ENCODE data around the gene SMIM7. TPM values are rescaled to one million over a fixed set of nuclear protein-coding genes. Genes with fewer than 3 reads are reported as not detected.
"Not testable (repeated sequence)": the region's sequence is repeated elsewhere in the genome, so short reads cannot be mapped to it uniquely, and the experiment has no call there.

SMIM7 gene
- total RNA-seq, 1 donor from 2014 or later, result 110 TPM

DNA sequence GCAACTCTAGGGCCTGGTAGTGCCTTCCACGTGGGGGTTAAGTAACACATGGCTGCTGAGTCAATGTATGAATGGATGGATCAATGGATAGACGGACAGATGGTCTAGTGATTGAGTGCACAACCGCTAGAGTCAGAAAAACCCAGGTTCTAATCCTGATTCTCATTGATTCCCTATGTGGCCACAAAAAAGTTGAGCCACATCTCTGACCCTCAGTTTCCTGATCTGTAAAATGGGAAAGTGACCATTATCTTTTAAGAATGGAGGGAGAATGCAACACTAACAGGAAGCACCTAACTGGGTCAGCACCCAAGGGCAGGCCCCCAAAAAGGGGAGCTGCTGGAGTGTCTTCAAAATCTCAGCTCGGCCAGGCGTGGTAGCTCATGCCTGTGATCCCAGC lies 2.6 kb downstream of the SMIM7 start:
- ATAC-seq (ENCODE audit: low read depth) (no peak), DNase-seq (no peak)
- Mint-ChIP-seq H3K9me3 (no peaks in the 10 kb centered on the region), H3K4me1 (peaks cover 41% of the 10 kb centered on the region), H3K27me3 (no peaks in the 10 kb centered on the region), H3K36me3 (ENCODE audit: low read depth) (peaks cover 63% of the 10 kb centered on the region), H3K4me3 (no peak overlapping the region), H3K27ac (peak overlapping the region; percentile 52)
- no peak for TF ChIP-seq CTCF (IDR thresholded peaks at IDR 0.05)
- CTCF ChIA-PET, result no interaction called here
- POLR2A ChIA-PET, result interaction anchor here (0.6 to 6.2 kb wide), 2 partner anchors 71 to 78 kb away, joined by 3 to 137 read pairs; no protein-coding TSS in a partner anchor
- intact Hi-C loops (cut with micrococcal nuclease), result no loop called here

GRCh38 chr19:16655727-16656126 lies 4.2 kb downstream of the SMIM7 start:
- H3K27me3 Mint-ChIP-seq, result no peaks in the 10 kb centered on the region

DNA sequence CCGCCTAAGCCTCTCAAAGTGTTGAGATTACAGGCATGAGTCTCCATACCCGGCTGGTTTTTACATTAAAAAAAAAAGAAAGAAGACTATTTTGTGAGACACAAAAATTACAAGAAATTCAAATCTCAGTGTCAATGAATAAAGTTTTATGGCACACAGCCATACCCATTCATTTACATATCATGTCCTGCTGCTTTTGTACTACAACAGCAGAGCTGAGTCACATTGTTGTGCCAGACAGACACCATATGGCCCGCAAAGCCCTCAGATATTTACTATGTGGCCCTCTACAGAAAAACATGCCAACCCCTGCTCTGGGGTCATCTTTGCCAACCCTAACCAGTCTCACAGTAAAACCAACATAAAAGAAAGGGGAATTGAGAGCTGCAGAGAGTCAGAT lies 5.3 kb downstream of the SMIM7 start:
- Mint-ChIP-seq H3K27ac (no peak overlapping the region), H3K9me3 (no peaks in the 10 kb centered on the region), H3K4me1 (peaks cover 33% of the 10 kb centered on the region), H3K36me3 (ENCODE audit: low read depth) (peaks cover 84% of the 10 kb centered on the region), H3K4me3 (no peak overlapping the region), H3K27me3 (no peaks in the 10 kb centered on the region)
- DNase-seq, result no peak
- CTCF ChIA-PET, result no interaction called here
- POLR2A ChIA-PET, result interaction anchor here (0.6 to 0.7 kb wide), 4 partner anchors 10 to 159 kb away, joined by 3 to 8 read pairs (median 3); no protein-coding TSS in a partner anchor
- TF ChIP-seq CTCF (IDR thresholded peaks at IDR 0.05), result no peak
- intact Hi-C loops (cut with micrococcal nuclease), result no loop called here
- ATAC-seq (ENCODE audit: low read depth), result no peak

More at GRCh38 chr19:16655727-16656126, 4.2 kb downstream of the SMIM7 start:
- TF ChIP-seq CTCF (IDR thresholded peaks at IDR 0.05), result no peak
- peaks cover 30% of the 10 kb centered on the region for H3K4me1 Mint-ChIP-seq
- H3K27ac Mint-ChIP-seq, result no peak overlapping the region
- ChIA-PET CTCF (no interaction called here), POLR2A (no interaction called here)
- H3K9me3 Mint-ChIP-seq, result no peaks in the 10 kb centered on the region
- intact Hi-C loops (cut with micrococcal nuclease), result no loop called here
- H3K36me3 Mint-ChIP-seq (ENCODE audit: low read depth), result peaks cover 79% of the 10 kb centered on the region
- no peak for ATAC-seq (ENCODE audit: low read depth)
- no peak for DNase-seq
- no peak overlapping the region for H3K4me3 Mint-ChIP-seq

GRCh38 chr19:16654140-16654539 lies 5.8 kb downstream of the SMIM7 start:
- CTCF ChIA-PET, result no interaction called here
- intact Hi-C loops (cut with micrococcal nuclease), result no loop called here
- DNase-seq, result no peak

DNA sequence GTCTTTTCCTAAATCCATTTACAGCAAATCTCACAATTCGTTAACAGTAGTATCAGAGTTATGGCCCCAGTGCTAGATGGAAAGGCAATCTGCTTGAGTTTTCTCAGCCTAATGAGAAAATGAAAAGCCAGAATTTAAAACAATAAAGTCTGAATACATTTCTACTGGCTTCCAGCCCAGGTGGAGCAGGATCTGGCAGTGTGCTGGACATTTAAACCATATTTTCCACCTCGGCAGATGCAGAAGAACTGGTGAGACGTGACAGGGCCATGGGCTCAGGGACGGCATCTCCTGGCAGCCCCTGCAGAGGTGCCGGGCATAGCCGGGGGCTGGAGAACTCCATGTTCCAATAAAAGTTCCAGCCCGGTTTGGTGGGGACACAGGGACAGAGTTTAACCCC lies 7.1 kb downstream of the SMIM7 start:
- H3K36me3 Mint-ChIP-seq (ENCODE audit: low read depth), result peaks cover 90% of the 10 kb centered on the region
- ATAC-seq (ENCODE audit: low read depth), result no peak

More at GRCh38 chr19:16654140-16654539, 5.8 kb downstream of the SMIM7 start:
- POLR2A ChIA-PET, result interaction anchor here (0.6 to 0.7 kb wide), 3 partner anchors 10 to 159 kb away, joined by 3 to 8 read pairs (median 5); no protein-coding TSS in a partner anchor
- peak; percentile 31 for ATAC-seq (ENCODE audit: low read depth)
- peaks cover 30% of the 10 kb centered on the region for H3K4me1 Mint-ChIP-seq
- TF ChIP-seq CTCF (IDR thresholded peaks at IDR 0.05), result no peak
- H3K36me3 Mint-ChIP-seq (ENCODE audit: low read depth), result peaks cover 87% of the 10 kb centered on the region
- H3K9me3 Mint-ChIP-seq, result no peaks in the 10 kb centered on the region
- no peak overlapping the region for H3K4me3 Mint-ChIP-seq
- no peaks in the 10 kb centered on the region for H3K27me3 Mint-ChIP-seq
- H3K27ac Mint-ChIP-seq, result no peak overlapping the region

DNA sequence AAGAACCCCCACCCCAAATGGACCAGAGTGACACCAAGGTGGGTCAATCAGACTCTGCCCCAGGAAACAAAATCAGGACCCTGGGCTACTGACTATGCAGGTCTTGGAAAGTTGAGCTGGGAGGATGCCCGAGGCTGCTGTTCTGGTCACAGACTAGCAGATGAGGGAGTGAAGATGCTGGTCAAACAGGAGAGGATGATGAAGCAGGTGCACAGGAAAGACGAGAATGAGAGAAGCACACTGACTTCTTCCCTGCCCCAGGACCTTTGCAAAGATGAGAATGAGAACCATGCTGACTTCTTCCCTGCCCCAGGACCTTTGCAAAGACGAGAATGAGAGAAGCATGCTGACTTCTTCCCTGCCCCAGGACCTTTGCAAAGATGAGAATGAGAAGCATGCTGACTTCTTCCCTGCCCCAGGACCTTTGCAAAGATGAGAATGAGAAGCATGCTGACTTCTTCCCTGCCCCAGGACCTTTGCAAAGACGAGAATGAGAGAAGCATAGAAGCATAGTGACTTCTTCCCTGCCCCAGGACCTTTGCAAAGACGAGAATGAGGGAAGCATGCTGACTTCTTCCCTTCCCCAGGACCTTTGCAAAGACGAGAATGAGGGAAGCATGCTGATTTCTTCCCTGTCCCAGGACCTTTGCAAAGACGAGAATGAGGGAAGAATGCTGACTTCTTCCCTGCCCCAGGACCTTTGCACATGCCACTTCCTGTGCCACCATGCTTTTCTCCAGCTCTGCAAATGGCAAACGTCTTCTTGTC lies 8.3 kb downstream of the SMIM7 start:
- POLR2A ChIA-PET; H3K27me3 Mint-ChIP-seq; intact Hi-C loops (cut with micrococcal nuclease); DNase-seq; H3K9me3 Mint-ChIP-seq; CTCF ChIA-PET; H3K4me3 Mint-ChIP-seq; ATAC-seq (ENCODE audit: low read depth): not testable (repeated sequence)
- peak overlapping the region; percentile 35 for H3K27ac Mint-ChIP-seq
- peaks cover 91% of the 10 kb centered on the region for H3K36me3 Mint-ChIP-seq (ENCODE audit: low read depth)
- peaks cover 11% of the 10 kb centered on the region for H3K4me1 Mint-ChIP-seq

More for the DNA sequence above, 7.1 kb downstream of the SMIM7 start:
- Mint-ChIP-seq H3K27me3 (no peaks in the 10 kb centered on the region), H3K9me3 (no peaks in the 10 kb centered on the region), H3K4me1 (peaks cover 18% of the 10 kb centered on the region), H3K4me3 (no peak overlapping the region), H3K27ac (no peak overlapping the region)
- ChIA-PET POLR2A (no interaction called here), CTCF (no interaction called here)
- TF ChIP-seq CTCF (IDR thresholded peaks at IDR 0.05), result no peak
- DNase-seq, result no peak
- intact Hi-C loops (cut with micrococcal nuclease), result no loop called here

Data from activated B cell treated with CpG ODN at 0.5 μM for 24 hours (primary cell).